Calu3 (cell line): ENCODE data around the gene CDH2. TPM values are rescaled to one million over a fixed set of nuclear protein-coding genes. Genes with fewer than 3 reads are reported as not detected.

ENCODE experiments used
- BruUV-seq: library from RNA; stranded (reverse); fragments of 400-500 nt; replicated peaks from 2 replicates; lab custom pipeline; 2021; lab: Mats Ljungman, UMichigan
- CTCF ChIA-PET: fragments of 300-600 bp; sonication (Branson Sonifier 250); formaldehyde crosslinking; loops from one replicate; lab custom pipeline; 2022; ENCODE audit warnings: antibody characterized with exemption; lab: Charles Lee
- DNase-seq: peaks from one replicate; pipeline ENCODE4 v3.0.0; 2022
- H3K27ac Mint-ChIP-seq: one replicate; pipeline ENCODE4 v1.8.0; 2022; ENCODE audit warnings: mixed read lengths; ENCODE audit not compliant: unreplicated experiment
- H3K27me3 Mint-ChIP-seq: one replicate; pipeline ENCODE4 v1.8.0; 2022; ENCODE audit warnings: mixed read lengths; ENCODE audit not compliant: unreplicated experiment
- H3K36me3 Mint-ChIP-seq: one replicate; pipeline ENCODE4 v1.8.0; 2022; ENCODE audit warnings: mild to moderate bottlenecking, moderate library complexity, mixed read lengths; ENCODE audit not compliant: insufficient read depth, unreplicated experiment
- H3K4me1 Mint-ChIP-seq: one replicate; pipeline ENCODE4 v1.8.0; 2022; ENCODE audit warnings: mild to moderate bottlenecking, low read depth, mixed read lengths; ENCODE audit not compliant: unreplicated experiment
- H3K4me3 Mint-ChIP-seq: one replicate; pipeline ENCODE4 v1.8.0; 2022; ENCODE audit warnings: mild to moderate bottlenecking, low read depth, moderate library complexity, mixed read lengths; ENCODE audit not compliant: unreplicated experiment
- H3K9me3 Mint-ChIP-seq: one replicate; pipeline ENCODE4 v1.8.0; 2022; ENCODE audit warnings: low read depth, mixed read lengths; ENCODE audit not compliant: unreplicated experiment
- CTCF ChIP-seq: fragments of 200-600 bp; IDR thresholded peaks from one replicate; pipeline ENCODE4 v1.8.0; 2022; ENCODE audit warnings: antibody characterized with exemption; ENCODE audit not compliant: unreplicated experiment
- intact Hi-C: fragments of 100-400 bp; cut with micrococcal nuclease; formaldehyde crosslinking; loops from one replicate; pipeline ENCODE4 v1.10.0; 2022; ENCODE audit not compliant: unreplicated experiment
- total RNA-seq: library from RNA; stranded (reverse); gene quantifications from 2 replicates; pipeline ENCODE4 v1.2.3, GENCODE V29; 2022

CDH2 gene
- total RNA-seq, 1 experiment from 2014 or later, result 2.3 TPM

GRCh38 chr18:28095631-28096030 is 81.3 kb downstream of the CDH2 start:
- intact Hi-C loops, result no loop called here
- CTCF ChIA-PET, result interaction anchor here (0.6 kb wide), 1 partner anchor 8 kb away, joined by 3 read pairs; no protein-coding TSS in a partner anchor
- no peak for DNase-seq
- Mint-ChIP-seq H3K36me3 (no peaks in the 10 kb centered on the region), H3K27me3 (no peaks in the 10 kb centered on the region), H3K9me3 (no peaks in the 10 kb centered on the region), H3K4me3 (no peak overlapping the region), H3K4me1 (peaks cover 9% of the 10 kb centered on the region), H3K27ac (no peak overlapping the region)
- no peak for TF ChIP-seq CTCF
- BruUV-seq, result no TSS peak

- BruUV-seq, result no TSS peak
- Mint-ChIP-seq H3K27ac (no peak overlapping the region), H3K27me3 (no peaks in the 10 kb centered on the region), H3K4me1 (peaks cover 9% of the 10 kb centered on the region), H3K4me3 (no peak overlapping the region), H3K36me3 (no peaks in the 10 kb centered on the region), H3K9me3 (no peaks in the 10 kb centered on the region)
- intact Hi-C loops, result no loop called here
- TF ChIP-seq CTCF, result no peak
- DNase-seq, result no peak
- CTCF ChIA-PET, result no interaction called here
Observed at GRCh38 chr18:28095041-28095440, 81.9 kb downstream of the CDH2 start.

GRCh38 chr18:28091197-28091596 is 85.7 kb downstream of the CDH2 start:
- no peak overlapping the region for H3K4me3 Mint-ChIP-seq
- no peak overlapping the region for H3K27ac Mint-ChIP-seq
- BruUV-seq, result no TSS peak

GRCh38 chr18:28088477-28088876 is 88.5 kb downstream of the CDH2 start:
- H3K36me3 Mint-ChIP-seq, result no peaks in the 10 kb centered on the region
- H3K27me3 Mint-ChIP-seq, result no peaks in the 10 kb centered on the region
- H3K4me3 Mint-ChIP-seq, result no peak overlapping the region
- DNase-seq, result no peak
- H3K4me1 Mint-ChIP-seq, result peaks cover 9% of the 10 kb centered on the region
- intact Hi-C loops, result no loop called here
- no peak for TF ChIP-seq CTCF
- H3K27ac Mint-ChIP-seq, result no peak overlapping the region
- CTCF ChIA-PET, result no interaction called here
- no TSS peak for BruUV-seq
- H3K9me3 Mint-ChIP-seq, result peaks cover 5% of the 10 kb centered on the region

More at GRCh38 chr18:28091197-28091596, 85.7 kb downstream of the CDH2 start:
- Mint-ChIP-seq H3K36me3 (no peaks in the 10 kb centered on the region), H3K27me3 (no peaks in the 10 kb centered on the region), H3K4me1 (peaks cover 9% of the 10 kb centered on the region), H3K9me3 (no peaks in the 10 kb centered on the region)
- intact Hi-C loops, result no loop called here
- no peak for TF ChIP-seq CTCF
- DNase-seq, result no peak
- CTCF ChIA-PET, result no interaction called here
